HEK293T (cell line): ENCODE results near the gene NINL.

ENCODE experiments used
- ARNT ChIP-seq: fragments of 450-650 bp; IDR thresholded peaks from 2 replicates; pipeline ENCODE4 v1.6.1; 2017; ENCODE audit warnings: mild to moderate bottlenecking
- BHLHE40 ChIP-seq: fragments of 450-650 bp; IDR thresholded peaks from 2 replicates; pipeline ENCODE4 v1.6.1; 2016; ENCODE audit warnings: mild to moderate bottlenecking, moderate library complexity, borderline replicate concordance
- ELF4 ChIP-seq: fragments of 450-650 bp; IDR thresholded peaks from 2 replicates; pipeline ENCODE4 v1.6.1; 2017; ENCODE audit warnings: antibody characterized with exemption
- FOXK2 ChIP-seq: fragments of 450-650 bp; IDR thresholded peaks from 2 replicates; pipeline ENCODE4 v1.6.1; 2016; ENCODE audit warnings: mild to moderate bottlenecking
- LEF1 ChIP-seq: fragments of 450-650 bp; IDR thresholded peaks from 2 replicates; pipeline ENCODE4 v1.6.1; 2017; ENCODE audit warnings: mild to moderate bottlenecking, borderline replicate concordance
- SP1 ChIP-seq: fragments of 450-650 bp; IDR thresholded peaks from 2 replicates; pipeline ENCODE4 v1.6.1; 2017
- ZNF384 ChIP-seq: fragments of 450-650 bp; IDR thresholded peaks from 2 replicates; pipeline ENCODE4 v1.6.1; 2016

DNA sequence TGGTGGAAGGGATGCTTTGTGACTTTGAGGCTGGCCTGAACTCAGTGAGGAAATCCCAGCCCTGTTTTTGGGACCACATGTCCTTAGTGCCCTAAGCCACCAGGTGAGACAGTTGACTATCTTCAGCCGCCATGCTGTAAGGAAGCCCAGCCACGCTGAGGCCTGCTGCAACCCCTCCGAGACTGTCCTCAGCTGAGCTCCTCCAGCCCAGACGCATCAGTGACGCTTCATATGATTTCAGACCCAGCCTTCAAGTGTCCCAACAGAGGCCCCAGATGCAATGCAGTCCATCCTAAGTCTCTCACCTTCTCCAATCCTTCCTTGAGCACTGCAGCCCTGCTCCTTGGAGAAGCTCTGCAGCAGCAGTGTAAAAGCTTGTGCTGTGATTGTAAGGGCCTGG, 76.2 kb downstream of the NINL start:
- TF ChIP-seq ARNT = no peak
- no peak for TF ChIP-seq BHLHE40
- no peak for TF ChIP-seq FOXK2
- no peak for TF ChIP-seq ELF4
- TF ChIP-seq LEF1 = no peak
- TF ChIP-seq SP1 = no peak
- no peak for TF ChIP-seq ZNF384
